ENCODE measurements around the gene SCYGR2. TPM values are rescaled to one million over a fixed set of nuclear protein-coding genes. Genes with fewer than 3 reads are reported as not detected.
"Not testable (repeated sequence)": the region's sequence is repeated elsewhere in the genome, so short reads cannot be mapped to it uniquely, and the experiment has no call there.

Gene SCYGR2, protein sequence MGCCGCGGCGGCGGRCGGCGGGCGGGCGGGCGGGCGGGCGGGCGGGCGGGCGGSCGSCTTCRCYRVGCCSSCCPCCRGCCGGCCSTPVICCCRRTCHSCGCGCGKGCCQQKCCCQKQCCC
- not detected for total RNA-seq

DNA sequence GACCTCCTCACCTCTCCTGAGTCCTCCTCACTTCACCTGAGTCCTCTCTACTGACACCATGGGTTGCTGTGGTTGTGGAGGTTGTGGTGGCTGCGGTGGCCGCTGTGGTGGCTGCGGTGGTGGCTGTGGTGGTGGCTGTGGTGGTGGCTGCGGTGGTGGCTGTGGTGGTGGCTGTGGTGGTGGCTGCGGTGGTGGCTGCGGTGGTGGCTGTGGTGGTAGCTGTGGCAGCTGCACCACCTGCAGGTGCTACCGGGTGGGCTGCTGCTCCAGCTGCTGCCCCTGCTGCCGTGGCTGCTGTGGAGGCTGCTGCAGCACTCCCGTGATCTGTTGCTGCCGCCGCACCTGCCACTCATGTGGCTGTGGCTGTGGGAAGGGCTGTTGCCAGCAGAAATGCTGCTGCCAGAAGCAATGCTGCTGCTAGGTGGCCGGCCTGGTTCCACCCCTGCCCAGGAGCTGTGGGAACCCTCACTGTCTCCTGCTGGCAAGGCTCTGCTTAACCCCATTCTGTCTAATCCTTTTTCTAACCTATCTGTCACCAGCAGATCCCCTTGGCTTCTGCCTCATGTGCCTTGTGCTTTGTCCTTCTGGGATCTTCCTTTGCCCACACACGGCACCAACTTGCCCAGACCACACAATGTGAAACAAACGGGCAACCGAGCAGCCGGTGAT, at the start of gene SCYGR2:
Gene SCYGR2 (plus strand): TSS at position 59 of the 669 bp plus-strand sequence. CDS start 0 bp downstream, at position 59.
- H3K4me3 ChIP-seq; DNase-seq (ENCODE audit: extremely low spot score in 2 of 2); H3K27me3 ChIP-seq; H3K27ac ChIP-seq; H3K4me1 ChIP-seq; H3K36me3 ChIP-seq; H3K9me3 ChIP-seq; intact Hi-C loops (cut with DNase I): not testable (repeated sequence)

DNA sequence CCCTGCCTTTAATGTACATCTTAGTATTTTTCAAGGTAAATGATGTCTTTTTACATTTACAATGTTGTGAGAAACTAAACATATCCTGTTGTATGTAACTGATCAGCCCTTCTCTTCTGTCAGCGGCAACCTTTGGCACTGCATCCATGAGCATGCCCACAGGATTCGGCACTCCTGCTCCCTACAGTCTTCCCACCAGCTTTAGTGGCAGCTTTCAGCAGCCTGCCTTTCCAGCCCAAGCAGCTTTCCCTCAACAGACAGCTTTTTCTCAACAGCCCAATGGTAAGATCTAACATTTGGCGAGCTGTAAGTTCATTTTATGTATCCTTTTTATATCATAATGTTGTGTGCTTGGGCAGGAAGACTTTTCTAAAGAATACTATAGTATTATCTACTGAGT, 46.9 kb upstream of the SCYGR2 start:
- Histone ChIP-seq H3K27me3 (no peaks in the 10 kb centered on the region), H3K9me3 (no peaks in the 10 kb centered on the region), H3K27ac (no peak overlapping the region), H3K36me3 (peaks cover 0 to 32% of the 10 kb centered on the region in 2 donors), H3K4me3 (no peak overlapping the region), H3K4me1 (no peaks in the 10 kb centered on the region)
- intact Hi-C loops (cut with DNase I): no loop called here
- TF ChIP-seq, protein P1, sequence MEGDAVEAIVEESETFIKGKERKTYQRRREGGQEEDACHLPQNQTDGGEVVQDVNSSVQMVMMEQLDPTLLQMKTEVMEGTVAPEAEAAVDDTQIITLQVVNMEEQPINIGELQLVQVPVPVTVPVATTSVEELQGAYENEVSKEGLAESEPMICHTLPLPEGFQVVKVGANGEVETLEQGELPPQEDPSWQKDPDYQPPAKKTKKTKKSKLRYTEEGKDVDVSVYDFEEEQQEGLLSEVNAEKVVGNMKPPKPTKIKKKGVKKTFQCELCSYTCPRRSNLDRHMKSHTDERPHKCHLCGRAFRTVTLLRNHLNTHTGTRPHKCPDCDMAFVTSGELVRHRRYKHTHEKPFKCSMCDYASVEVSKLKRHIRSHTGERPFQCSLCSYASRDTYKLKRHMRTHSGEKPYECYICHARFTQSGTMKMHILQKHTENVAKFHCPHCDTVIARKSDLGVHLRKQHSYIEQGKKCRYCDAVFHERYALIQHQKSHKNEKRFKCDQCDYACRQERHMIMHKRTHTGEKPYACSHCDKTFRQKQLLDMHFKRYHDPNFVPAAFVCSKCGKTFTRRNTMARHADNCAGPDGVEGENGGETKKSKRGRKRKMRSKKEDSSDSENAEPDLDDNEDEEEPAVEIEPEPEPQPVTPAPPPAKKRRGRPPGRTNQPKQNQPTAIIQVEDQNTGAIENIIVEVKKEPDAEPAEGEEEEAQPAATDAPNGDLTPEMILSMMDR (IDR thresholded peaks at IDR 0.05): no peak
- TF ChIP-seq POLR2AphosphoS5 (IDR thresholded peaks at IDR 0.05; ENCODE audit: insufficient read depth in 1 of 2, low read depth in 1 of 2) (no peak), POLR2A (IDR thresholded peaks at IDR 0.05) (no peak)
- DNase-seq (ENCODE audit: extremely low spot score in 2 of 2): no peak

DNA sequence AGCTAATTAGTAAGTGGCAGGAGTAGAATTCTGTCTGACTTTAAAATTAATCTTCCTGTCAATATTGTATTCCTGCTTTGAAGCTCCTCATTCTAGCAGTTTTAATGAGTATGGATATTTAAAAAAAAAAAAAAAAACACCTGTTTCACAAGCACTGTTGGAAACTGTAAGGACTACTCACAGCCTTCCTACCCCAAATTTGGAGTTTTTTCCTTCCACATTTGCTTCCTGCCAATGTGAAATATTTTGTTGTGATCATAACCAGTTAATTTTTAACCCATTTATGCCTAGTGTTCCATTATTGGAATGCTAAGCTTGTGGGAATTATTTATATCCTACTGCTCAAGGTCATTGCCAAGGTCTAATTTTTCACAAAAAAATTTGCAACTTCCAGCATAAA, 36.1 kb upstream of the SCYGR2 start:
- H3K27ac ChIP-seq: no peak overlapping the region
- no peak overlapping the region for H3K4me3 ChIP-seq
- no peaks in the 10 kb centered on the region for H3K27me3 ChIP-seq
- no peak for DNase-seq (ENCODE audit: extremely low spot score in 2 of 2)
- H3K4me1 ChIP-seq: no peaks in the 10 kb centered on the region
- no peaks in the 10 kb centered on the region for H3K36me3 ChIP-seq
- intact Hi-C loops (cut with DNase I): no loop called here
- no peak for TF ChIP-seq POLR2AphosphoS5 (IDR thresholded peaks at IDR 0.05; ENCODE audit: insufficient read depth in 1 of 2, low read depth in 1 of 2)
- TF ChIP-seq, protein P1 (IDR thresholded peaks at IDR 0.05): no peak
- TF ChIP-seq POLR2A (IDR thresholded peaks at IDR 0.05): no peak
- H3K9me3 ChIP-seq: no peaks in the 10 kb centered on the region

DNA sequence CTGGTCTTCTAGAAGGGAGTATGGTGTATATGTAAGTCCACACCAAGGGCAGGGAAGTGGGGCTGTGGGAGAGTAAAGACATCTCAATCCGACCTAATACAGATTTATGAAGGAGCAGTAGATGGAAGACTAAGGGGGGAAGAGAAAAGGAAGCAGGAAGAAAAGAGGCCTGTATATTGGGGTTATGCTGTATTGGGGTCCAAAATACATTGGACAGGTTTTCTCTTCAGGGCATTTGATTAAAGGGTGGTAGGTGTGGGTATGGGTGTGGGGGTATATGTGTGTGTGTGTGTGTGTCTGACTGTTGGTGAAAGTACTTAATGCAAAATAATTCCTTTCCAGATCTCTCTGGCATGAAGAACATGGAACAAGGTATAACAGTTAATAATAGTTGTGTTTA, 33.6 kb upstream of the SCYGR2 start:
- H3K27me3 ChIP-seq: no peaks in the 10 kb centered on the region
- DNase-seq (ENCODE audit: extremely low spot score in 2 of 2): no peak
- H3K4me3 ChIP-seq: no peak overlapping the region
- H3K27ac ChIP-seq: no peak overlapping the region
- no peaks in the 10 kb centered on the region for H3K36me3 ChIP-seq
- H3K9me3 ChIP-seq: no peaks in the 10 kb centered on the region
- TF ChIP-seq POLR2AphosphoS5 (IDR thresholded peaks at IDR 0.05; ENCODE audit: insufficient read depth in 1 of 2, low read depth in 1 of 2) (no peak), POLR2A (IDR thresholded peaks at IDR 0.05) (no peak)
- TF ChIP-seq, protein P1 (IDR thresholded peaks at IDR 0.05): no peak
- no peaks in the 10 kb centered on the region for H3K4me1 ChIP-seq
- intact Hi-C loops (cut with DNase I): no loop called here

DNA sequence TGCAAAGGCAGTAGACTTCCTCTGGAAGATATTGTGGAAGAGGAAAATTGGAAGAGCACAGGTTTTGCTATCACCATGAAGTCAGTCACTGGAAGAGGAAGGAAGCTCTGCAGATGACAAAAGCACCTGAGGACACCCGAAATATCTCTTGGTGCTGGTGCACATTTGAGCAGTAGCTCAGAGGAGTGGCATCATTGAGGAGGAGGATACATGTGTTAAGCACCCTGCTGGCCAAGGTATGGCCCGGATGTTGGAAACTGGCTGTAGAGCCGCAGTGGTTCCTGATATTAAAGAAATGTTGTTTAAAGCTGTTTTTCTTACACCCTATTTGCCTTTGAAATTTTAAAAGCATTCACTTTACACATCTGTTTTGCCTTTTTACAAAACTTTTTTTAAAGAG, 32.7 kb upstream of the SCYGR2 start:
- no peaks in the 10 kb centered on the region for H3K9me3 ChIP-seq
- H3K36me3 ChIP-seq: no peaks in the 10 kb centered on the region
- intact Hi-C loops (cut with DNase I): no loop called here
- H3K4me3 ChIP-seq: no peak overlapping the region
- H3K27ac ChIP-seq: no peak overlapping the region
- DNase-seq (ENCODE audit: extremely low spot score in 2 of 2): no peak
- no peaks in the 10 kb centered on the region for H3K27me3 ChIP-seq
- no peaks in the 10 kb centered on the region for H3K4me1 ChIP-seq
- TF ChIP-seq, protein P1 (IDR thresholded peaks at IDR 0.05): no peak
- no peak for TF ChIP-seq POLR2A (IDR thresholded peaks at IDR 0.05)
- TF ChIP-seq POLR2AphosphoS5 (IDR thresholded peaks at IDR 0.05; ENCODE audit: insufficient read depth in 1 of 2, low read depth in 1 of 2): no peak

All from vagina (tissue), 2 donors.